SH-SY5Y (cell line): ENCODE measurements around the gene MS4A6A.

Experiments
- GATA2 ChIP-seq: IDR thresholded peaks from 2 replicates; pipeline ENCODE4 v1.6.1; 2011; ENCODE audit warnings: mild to moderate bottlenecking, low read depth, low read length
- GATA3 ChIP-seq: IDR thresholded peaks from 2 replicates; pipeline ENCODE4 v1.6.1; 2011; ENCODE audit warnings: low read depth, mild to moderate bottlenecking, low read length, moderate library complexity

DNA sequence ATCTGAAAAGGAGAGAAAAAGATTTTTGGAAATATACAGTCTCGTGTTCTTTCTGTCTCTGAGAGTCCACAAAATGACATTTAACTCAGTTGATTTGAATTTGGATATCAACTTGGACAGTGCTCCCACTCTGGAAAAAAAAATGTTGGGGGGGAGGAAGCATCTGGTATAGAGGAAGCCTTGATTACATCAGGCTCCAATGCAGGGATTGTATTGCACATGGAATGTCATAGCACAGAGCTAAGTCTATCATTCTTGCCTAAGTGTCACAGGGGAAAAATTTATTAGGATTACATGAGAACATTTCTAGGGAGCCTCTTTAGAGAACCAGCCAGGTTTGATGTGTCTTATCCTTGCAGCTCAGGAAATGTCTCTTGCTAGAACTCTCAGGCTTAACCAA, 23.0 kb downstream of the MS4A6A start:
- TF ChIP-seq GATA2 (no peak), GATA3 (no peak)
